22Rv1 (cell line): ENCODE results near the gene CCDC194.
"Not testable (repeated sequence)": the region's sequence is repeated elsewhere in the genome, so short reads cannot be mapped to it uniquely, and the experiment has no call there.

ENCODE experiments used
- H3K27ac ChIP-seq: fragments of 450-650 bp; 2 replicates; pipeline ENCODE4 v1.5.1; 2017
- CTCF ChIP-seq: fragments of 450-650 bp; IDR thresholded peaks from 2 replicates; pipeline ENCODE4 v1.5.1; 2017; ENCODE audit warnings: mild to moderate bottlenecking
- ZFX ChIP-seq: fragments of 450-650 bp; IDR thresholded peaks from 2 replicates; pipeline ENCODE4 v1.6.1; 2017; ENCODE audit warnings: antibody characterized with exemption, borderline replicate concordance

The CCDC194 gene

GRCh38 chr19:17370026-17370587 lies 23.9 kb downstream of the CCDC194 start:
- TF ChIP-seq CTCF, result no peak
- no peak for TF ChIP-seq ZFX
- H3K27ac ChIP-seq, result no peak overlapping the region

- no peak for TF ChIP-seq ZFX
- no peak for TF ChIP-seq CTCF
- H3K27ac ChIP-seq, result no peak overlapping the region
Measured at GRCh38 chr19:17365361-17365760, 28.6 kb downstream of the CCDC194 start.

- not testable (repeated sequence) for H3K27ac ChIP-seq
Measured at GRCh38 chr19:17363852-17364605, 30.0 kb downstream of the CCDC194 start.

- TF ChIP-seq ZFX, result no peak
- no peak for TF ChIP-seq CTCF
- no peak overlapping the region for H3K27ac ChIP-seq
Measured at GRCh38 chr19:17359905-17360800, 33.8 kb downstream of the CCDC194 start.

- H3K27ac ChIP-seq, result no peak overlapping the region
Measured at GRCh38 chr19:17358395-17358794, 35.6 kb downstream of the CCDC194 start.

GRCh38 chr19:17357724-17358123 lies 36.3 kb downstream of the CCDC194 start:
- H3K27ac ChIP-seq, result no peak overlapping the region
- TF ChIP-seq ZFX (no peak), CTCF (no peak)

More at GRCh38 chr19:17358395-17358794, 35.6 kb downstream of the CCDC194 start:
- TF ChIP-seq CTCF, result no peak
- no peak for TF ChIP-seq ZFX

GRCh38 chr19:17357078-17357666 lies 36.8 kb downstream of the CCDC194 start:
- no peak for TF ChIP-seq ZFX
- TF ChIP-seq CTCF, result no peak
- H3K27ac ChIP-seq, result no peak overlapping the region
